GM12891 (cell line): ENCODE data around the gene C4A.

ENCODE experiments used
- POLR2A ChIP-seq: IDR thresholded peaks from 2 replicates; pipeline ENCODE4 v1.6.1; 2011; ENCODE audit warnings: low read depth, low read length, control low read depth
- POLR2AphosphoS5 ChIP-seq: IDR thresholded peaks from 2 replicates; pipeline ENCODE4 v1.6.1; 2011; ENCODE audit warnings: low read depth, low read length, control low read depth
- SPI1 ChIP-seq: IDR thresholded peaks from 2 replicates; pipeline ENCODE4 v1.6.1; 2011; ENCODE audit warnings: low read depth, low read length, control low read depth

DNA sequence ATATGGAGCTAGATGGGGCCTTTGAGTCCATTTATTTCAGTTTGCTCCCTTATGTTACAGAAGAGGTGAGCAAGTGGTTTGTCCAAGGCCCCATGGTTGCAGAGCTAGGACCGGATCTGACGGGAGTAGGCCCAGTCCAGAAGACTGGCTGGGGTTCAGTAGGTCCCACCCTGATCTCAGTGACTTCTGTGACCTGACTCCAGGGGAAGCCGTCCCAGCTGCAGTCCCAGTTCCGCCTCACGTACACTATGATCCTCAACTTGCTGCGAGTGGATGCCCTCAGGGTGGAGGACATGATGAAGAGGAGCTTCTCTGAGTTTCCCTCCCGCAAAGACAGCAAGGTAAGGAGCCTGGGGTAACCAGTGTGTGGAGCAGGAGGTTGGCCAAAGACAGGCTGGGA, 15.4 kb upstream of the C4A start:
- TF ChIP-seq POLR2A (no peak), POLR2AphosphoS5 (no peak), SPI1 (no peak)
